ENCODE results near the gene PHIP.

- TF ChIP-seq CTCF (IDR thresholded peaks at IDR 0.05) (no peak), POLR2A (IDR thresholded peaks at IDR 0.05) (no peak), POLR2AphosphoS5 (IDR thresholded peaks at IDR 0.05) (no peak), EP300 (IDR thresholded peaks at IDR 0.05) (no peak)
Measured at GRCh38 chr6:79062708-79063107, 15.3 kb downstream of the PHIP start.
